HL-60 (cell line): ENCODE data around the gene DIP2C.

Experiments used
- DNase-seq, 2 experiments: peaks; one replicate each; pipeline ENCODE4 v3.0.0-alpha.2; 2010 to 2020; ENCODE audit warnings: low read depth in 1 of 2, low spot score in 1 of 2
- H3K27ac ChIP-seq: fragments of 250-450 bp; sonication (Bioruptor Pico); replicated peaks from 2 replicates; pipeline ENCODE4 v1.5.1; 2020; ENCODE audit warnings: mild to moderate bottlenecking, moderate library complexity
- H3K27me3 ChIP-seq: fragments of 250-450 bp; sonication (Bioruptor Pico); 2 replicates; pipeline ENCODE4 v1.5.1; 2021; ENCODE audit warnings: mild to moderate bottlenecking, moderate library complexity; ENCODE audit not compliant: insufficient read depth, poor library complexity, severe bottlenecking
- H3K4me3 ChIP-seq: replicated peaks from 2 replicates; pipeline ENCODE4 v1.5.1; 2011; ENCODE audit warnings: mild to moderate bottlenecking, control low read depth, low read length; ENCODE audit not compliant: insufficient read depth
- GABPA ChIP-seq: IDR thresholded peaks from 2 replicates; pipeline ENCODE4 v1.6.1; 2012; ENCODE audit warnings: low read depth
- POLR2AphosphoS5 ChIP-seq: IDR thresholded peaks from 2 replicates; pipeline ENCODE4 v1.6.1; 2012; ENCODE audit warnings: low read depth
- SPI1 ChIP-seq: IDR thresholded peaks from 2 replicates; pipeline ENCODE4 v1.6.1; 2012; ENCODE audit warnings: low read depth, mild to moderate bottlenecking, borderline replicate concordance
- TF ChIP-seq, protein P1 (sequence below): IDR thresholded peaks from 2 replicates; pipeline ENCODE4 v1.6.1; 2012; ENCODE audit warnings: low read depth; ENCODE audit not compliant: insufficient replicate concordance
- TF ChIP-seq, protein P2 (sequence below): IDR thresholded peaks from one replicate; pipeline ENCODE4 v1.5.1; 2011; ENCODE audit warnings: low read length, control low read depth, inconsistent platforms; ENCODE audit not compliant: insufficient read depth

The DIP2C gene

DNA sequence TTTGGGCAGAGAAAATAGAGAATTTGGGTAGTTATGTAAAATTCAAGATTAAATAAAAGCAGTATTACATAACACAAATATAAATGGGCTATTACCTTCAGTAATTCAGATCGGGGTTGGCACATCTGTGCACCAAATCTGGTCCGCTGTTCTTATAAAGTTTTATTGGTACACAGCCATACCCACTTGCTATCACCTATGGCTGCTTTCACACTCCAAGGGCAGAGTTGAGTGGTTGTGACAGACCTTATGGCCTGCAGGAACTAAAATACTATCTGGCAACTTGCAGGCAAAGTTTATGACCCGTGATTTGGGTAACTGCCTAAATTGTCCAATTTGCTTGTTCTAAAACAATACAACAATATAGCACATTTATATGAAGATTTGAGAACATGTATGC lies 249.3 kb downstream of the DIP2C start:
- TF ChIP-seq GABPA (no peak), POLR2AphosphoS5 (no peak), SPI1 (no peak)
- TF ChIP-seq, protein P1, sequence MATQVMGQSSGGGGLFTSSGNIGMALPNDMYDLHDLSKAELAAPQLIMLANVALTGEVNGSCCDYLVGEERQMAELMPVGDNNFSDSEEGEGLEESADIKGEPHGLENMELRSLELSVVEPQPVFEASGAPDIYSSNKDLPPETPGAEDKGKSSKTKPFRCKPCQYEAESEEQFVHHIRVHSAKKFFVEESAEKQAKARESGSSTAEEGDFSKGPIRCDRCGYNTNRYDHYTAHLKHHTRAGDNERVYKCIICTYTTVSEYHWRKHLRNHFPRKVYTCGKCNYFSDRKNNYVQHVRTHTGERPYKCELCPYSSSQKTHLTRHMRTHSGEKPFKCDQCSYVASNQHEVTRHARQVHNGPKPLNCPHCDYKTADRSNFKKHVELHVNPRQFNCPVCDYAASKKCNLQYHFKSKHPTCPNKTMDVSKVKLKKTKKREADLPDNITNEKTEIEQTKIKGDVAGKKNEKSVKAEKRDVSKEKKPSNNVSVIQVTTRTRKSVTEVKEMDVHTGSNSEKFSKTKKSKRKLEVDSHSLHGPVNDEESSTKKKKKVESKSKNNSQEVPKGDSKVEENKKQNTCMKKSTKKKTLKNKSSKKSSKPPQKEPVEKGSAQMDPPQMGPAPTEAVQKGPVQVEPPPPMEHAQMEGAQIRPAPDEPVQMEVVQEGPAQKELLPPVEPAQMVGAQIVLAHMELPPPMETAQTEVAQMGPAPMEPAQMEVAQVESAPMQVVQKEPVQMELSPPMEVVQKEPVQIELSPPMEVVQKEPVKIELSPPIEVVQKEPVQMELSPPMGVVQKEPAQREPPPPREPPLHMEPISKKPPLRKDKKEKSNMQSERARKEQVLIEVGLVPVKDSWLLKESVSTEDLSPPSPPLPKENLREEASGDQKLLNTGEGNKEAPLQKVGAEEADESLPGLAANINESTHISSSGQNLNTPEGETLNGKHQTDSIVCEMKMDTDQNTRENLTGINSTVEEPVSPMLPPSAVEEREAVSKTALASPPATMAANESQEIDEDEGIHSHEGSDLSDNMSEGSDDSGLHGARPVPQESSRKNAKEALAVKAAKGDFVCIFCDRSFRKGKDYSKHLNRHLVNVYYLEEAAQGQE, result no peak
- DNase-seq, result no peak
- Histone ChIP-seq H3K27me3 (no peaks in the 10 kb centered on the region), H3K27ac (no peak overlapping the region), H3K4me3 (no peak overlapping the region)

DNA sequence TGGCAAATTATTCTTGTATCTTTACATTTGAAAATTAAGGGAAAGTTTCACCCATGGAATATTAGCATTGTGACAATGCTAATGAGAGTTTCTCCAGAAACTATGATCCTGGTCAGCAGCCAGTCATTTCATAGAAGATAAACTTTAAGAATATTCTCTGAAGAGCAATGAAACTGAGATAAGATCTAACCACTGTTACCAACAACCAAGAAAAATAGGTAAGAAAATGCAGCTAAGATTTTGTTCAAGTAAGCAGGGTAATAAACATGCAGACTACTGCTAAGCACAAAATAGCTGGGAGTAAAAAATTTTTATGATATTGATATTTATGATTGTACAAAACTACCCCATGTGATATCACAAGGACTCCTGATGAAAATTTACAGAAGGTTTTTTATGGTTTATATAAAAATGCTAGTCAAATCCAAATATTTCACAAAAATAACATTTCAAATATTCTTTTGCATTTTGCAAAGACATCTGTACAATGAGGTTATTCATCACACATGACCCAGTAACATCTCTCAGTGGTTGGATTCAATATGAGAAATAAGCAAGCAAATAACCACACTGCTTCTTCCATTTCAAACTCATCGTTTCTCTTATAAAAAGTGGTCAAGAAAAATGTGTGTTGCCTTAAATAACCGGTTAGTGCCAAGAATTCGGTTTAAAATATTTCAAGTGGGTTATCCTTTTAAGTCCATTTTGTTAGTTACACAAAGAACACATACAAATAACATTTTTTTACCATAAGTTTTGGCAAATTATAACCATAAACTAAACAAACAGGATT lies 251.6 kb downstream of the DIP2C start:
- H3K27ac ChIP-seq, result no peak overlapping the region

DNA sequence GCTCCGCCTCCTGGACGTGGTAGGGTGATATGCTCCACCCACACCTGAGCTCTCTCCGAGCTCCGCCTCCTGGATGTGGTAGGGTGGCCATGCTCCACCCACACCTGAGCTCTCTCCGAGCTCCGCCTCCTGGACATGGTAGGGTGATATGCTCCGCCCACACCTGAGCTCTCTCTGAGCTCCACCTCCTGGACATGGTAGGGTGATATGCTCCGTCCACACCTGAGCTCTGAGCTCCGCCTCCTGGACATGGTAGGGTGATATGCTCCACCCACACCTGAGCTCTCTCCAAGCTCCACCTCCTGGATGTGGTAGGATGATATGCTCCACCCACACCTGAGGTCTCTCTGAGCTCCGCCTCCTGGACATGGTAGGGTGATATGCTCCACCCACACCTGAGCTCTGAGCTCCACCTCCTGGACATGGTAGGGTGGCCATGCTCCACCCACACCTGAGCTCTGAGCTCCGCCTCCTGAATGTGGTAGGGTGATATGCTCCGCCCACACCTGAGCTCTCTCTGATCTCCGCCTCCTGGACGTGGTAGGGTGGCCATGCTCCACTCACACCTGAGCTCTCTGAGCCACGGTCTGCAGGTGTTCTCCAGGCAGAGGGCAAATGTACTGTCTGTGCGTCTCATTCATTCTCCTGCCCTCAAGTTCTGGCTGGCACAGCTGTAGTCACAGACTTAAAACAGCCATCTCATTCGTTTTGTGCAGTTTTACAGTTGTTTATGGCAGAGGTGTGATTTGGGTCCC lies 252.4 kb downstream of the DIP2C start:
- Histone ChIP-seq H3K4me3 (no peak overlapping the region), H3K27ac (no peak overlapping the region), H3K27me3 (no peaks in the 10 kb centered on the region)
- no peak for DNase-seq
- TF ChIP-seq SPI1 (no peak), GABPA (no peak), POLR2AphosphoS5 (no peak)
- TF ChIP-seq, protein P2, sequence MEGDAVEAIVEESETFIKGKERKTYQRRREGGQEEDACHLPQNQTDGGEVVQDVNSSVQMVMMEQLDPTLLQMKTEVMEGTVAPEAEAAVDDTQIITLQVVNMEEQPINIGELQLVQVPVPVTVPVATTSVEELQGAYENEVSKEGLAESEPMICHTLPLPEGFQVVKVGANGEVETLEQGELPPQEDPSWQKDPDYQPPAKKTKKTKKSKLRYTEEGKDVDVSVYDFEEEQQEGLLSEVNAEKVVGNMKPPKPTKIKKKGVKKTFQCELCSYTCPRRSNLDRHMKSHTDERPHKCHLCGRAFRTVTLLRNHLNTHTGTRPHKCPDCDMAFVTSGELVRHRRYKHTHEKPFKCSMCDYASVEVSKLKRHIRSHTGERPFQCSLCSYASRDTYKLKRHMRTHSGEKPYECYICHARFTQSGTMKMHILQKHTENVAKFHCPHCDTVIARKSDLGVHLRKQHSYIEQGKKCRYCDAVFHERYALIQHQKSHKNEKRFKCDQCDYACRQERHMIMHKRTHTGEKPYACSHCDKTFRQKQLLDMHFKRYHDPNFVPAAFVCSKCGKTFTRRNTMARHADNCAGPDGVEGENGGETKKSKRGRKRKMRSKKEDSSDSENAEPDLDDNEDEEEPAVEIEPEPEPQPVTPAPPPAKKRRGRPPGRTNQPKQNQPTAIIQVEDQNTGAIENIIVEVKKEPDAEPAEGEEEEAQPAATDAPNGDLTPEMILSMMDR, result no peak
- TF ChIP-seq, protein P1, result no peak

More for the DNA sequence above, 251.6 kb downstream of the DIP2C start:
- TF ChIP-seq, protein P1, result no peak
- TF ChIP-seq POLR2AphosphoS5 (no peak), GABPA (no peak), SPI1 (no peak)
- TF ChIP-seq, protein P2, result no peak
- Histone ChIP-seq H3K27me3 (no peaks in the 10 kb centered on the region), H3K4me3 (no peak overlapping the region)
- no peak for DNase-seq
